Measurements from ENCODE around the gene TMEM151B. TPM values are rescaled to one million over a fixed set of nuclear protein-coding genes. Genes with fewer than 3 reads are reported as not detected.

The TMEM151B gene
- polyA plus RNA-seq, 1 donor from 2014 or later, result 66.0 TPM

- H3F3A ChIP-seq (ENCODE audit: insufficient read depth, low read length, poor library complexity, severe bottlenecking), result no peaks in the 10 kb centered on the region
- H3K27ac ChIP-seq (ENCODE audit: low read length), result no peak overlapping the region
- peaks cover 17% of the 10 kb centered on the region for H3K79me2 ChIP-seq (replicated peaks; ENCODE audit: insufficient read depth, low read length)
- peak overlapping the region; percentile 74 for H3K4me3 ChIP-seq (ENCODE audit: low read length)
- no peak overlapping the region for H3K4me2 ChIP-seq (ENCODE audit: low read length)
- no peaks in the 10 kb centered on the region for H3K27me3 ChIP-seq (ENCODE audit: insufficient read depth, low read depth, low read length)
- H3K36me3 ChIP-seq (ENCODE audit: insufficient read depth, low read length), result peaks cover 6% of the 10 kb centered on the region
- H2AFZ ChIP-seq (ENCODE audit: low read depth, low read length), result no peak overlapping the region
- H3K9me3 ChIP-seq (ENCODE audit: low read length), result no peaks in the 10 kb centered on the region
- H3K9me2 ChIP-seq (ENCODE audit: insufficient read depth, low read length), result no peaks in the 10 kb centered on the region
- TF ChIP-seq REST (IDR thresholded peaks at IDR 0.05; ENCODE audit: borderline replicate concordance) (no peak), TAF1 (IDR thresholded peaks at IDR 0.05; ENCODE audit: low read depth) (no peak), EZH2 (IDR thresholded peaks at IDR 0.05; ENCODE audit: borderline replicate concordance, insufficient read depth, low read length, poor library complexity, severe bottlenecking) (no peak), SMC3 (conservative IDR thresholded peaks at IDR 0.05; ENCODE audit: poor library complexity) (no peak), EP300 (conservative IDR thresholded peaks at IDR 0.05; ENCODE audit: poor library complexity, severe bottlenecking) (no peak), RAD21 (conservative IDR thresholded peaks at IDR 0.05) (no peak), CTCF (IDR thresholded peaks at IDR 0.05; ENCODE audit: poor library complexity, severe bottlenecking) (no peak), MXI1 (conservative IDR thresholded peaks at IDR 0.05; ENCODE audit: poor library complexity, severe bottlenecking) (no peak), POLR2AphosphoS5 (IDR thresholded peaks at IDR 0.05) (no peak)
- H4K20me1 ChIP-seq (ENCODE audit: insufficient read depth), result no peaks in the 10 kb centered on the region
- peak overlapping the region; percentile 85 for H3K9ac ChIP-seq (ENCODE audit: low read length)
These were observed 2.8 kb downstream of the TMEM151B start for GRCh38 chr6:44272999-44273566.

GRCh38 chr6:44273617-44274016 lies 3.4 kb downstream of the TMEM151B start:
- Histone ChIP-seq H3K9ac (ENCODE audit: low read length) (no peak overlapping the region), H2AFZ (ENCODE audit: low read depth, low read length) (no peak overlapping the region), H3K9me2 (ENCODE audit: insufficient read depth, low read length) (no peaks in the 10 kb centered on the region), H3K36me3 (ENCODE audit: insufficient read depth, low read length) (peaks cover 6% of the 10 kb centered on the region), H3K79me2 (replicated peaks; ENCODE audit: insufficient read depth, low read length) (peaks cover 17% of the 10 kb centered on the region), H3K4me2 (ENCODE audit: low read length) (no peak overlapping the region), H3K9me3 (ENCODE audit: low read length) (no peaks in the 10 kb centered on the region), H4K20me1 (ENCODE audit: insufficient read depth) (no peaks in the 10 kb centered on the region), H3K27ac (ENCODE audit: low read length) (no peak overlapping the region), H3K4me3 (ENCODE audit: low read length) (peak overlapping the region; percentile 74), H3F3A (ENCODE audit: insufficient read depth, low read length, poor library complexity, severe bottlenecking) (no peaks in the 10 kb centered on the region), H3K27me3 (ENCODE audit: insufficient read depth, low read depth, low read length) (no peaks in the 10 kb centered on the region)
- TF ChIP-seq SMC3 (conservative IDR thresholded peaks at IDR 0.05; ENCODE audit: poor library complexity), result no peak
- TF ChIP-seq TAF1 (IDR thresholded peaks at IDR 0.05; ENCODE audit: low read depth), result no peak
- no peak for TF ChIP-seq EP300 (conservative IDR thresholded peaks at IDR 0.05; ENCODE audit: poor library complexity, severe bottlenecking)
- no peak for TF ChIP-seq EZH2 (IDR thresholded peaks at IDR 0.05; ENCODE audit: borderline replicate concordance, insufficient read depth, low read length, poor library complexity, severe bottlenecking)
- no peak for TF ChIP-seq CTCF (IDR thresholded peaks at IDR 0.05; ENCODE audit: poor library complexity, severe bottlenecking)
- TF ChIP-seq MXI1 (conservative IDR thresholded peaks at IDR 0.05; ENCODE audit: poor library complexity, severe bottlenecking), result no peak
- no peak for TF ChIP-seq RAD21 (conservative IDR thresholded peaks at IDR 0.05)
- TF ChIP-seq REST (IDR thresholded peaks at IDR 0.05; ENCODE audit: borderline replicate concordance), result no peak
- no peak for TF ChIP-seq POLR2AphosphoS5 (IDR thresholded peaks at IDR 0.05)
